GM23338 (cell line): Measurements from ENCODE around the gene ADGRB3. TPM values are rescaled to one million over a fixed set of nuclear protein-coding genes. Genes with fewer than 3 reads are reported as not detected.

ENCODE experiments used
- ATAC-seq: fragments of 200-7000 bp; cut with Tn5 transposase; 3 replicates; pipeline ENCODE4 v1.9.1; 2020
- DNase-seq: peaks from one replicate; pipeline ENCODE4 v3.0.0-alpha.2; 2015; ENCODE audit warnings: low spot score
- H2AFZ ChIP-seq: fragments of 200-600 bp; sonication (generic); 2 replicates; pipeline ENCODE4 v1.8.0; 2016; ENCODE audit warnings: antibody characterized with exemption, mild to moderate bottlenecking, moderate library complexity
- H3F3A ChIP-seq: fragments of 200-600 bp; sonication (generic); replicated peaks from 2 replicates; pipeline ENCODE4 v1.8.0; 2017; ENCODE audit warnings: antibody characterized with exemption, mixed run types, low read depth
- H3K27ac ChIP-seq: fragments of 200-600 bp; sonication (generic); 2 replicates; pipeline ENCODE4 v1.6.1; 2016; ENCODE audit warnings: low read depth
- H3K27me3 ChIP-seq: fragments of 200-600 bp; sonication (generic); 2 replicates; pipeline ENCODE4 v1.8.0; 2016; ENCODE audit warnings: mild to moderate bottlenecking, mixed run types, moderate library complexity; ENCODE audit not compliant: insufficient read depth
- H3K36me3 ChIP-seq: fragments of 200-600 bp; sonication (generic); 2 replicates; pipeline ENCODE4 v1.8.0; 2016; ENCODE audit warnings: mild to moderate bottlenecking; ENCODE audit not compliant: insufficient read depth
- H3K4me1 ChIP-seq: fragments of 200-600 bp; sonication (generic); 2 replicates; pipeline ENCODE4 v1.8.0; 2016; ENCODE audit warnings: mild to moderate bottlenecking, moderate library complexity; ENCODE audit not compliant: insufficient read depth
- H3K4me2 ChIP-seq: fragments of 200-600 bp; sonication (generic); 2 replicates; pipeline ENCODE4 v1.7.1; 2017; ENCODE audit warnings: mixed run types
- H3K4me3 ChIP-seq: fragments of 200-600 bp; sonication (generic); 2 replicates; pipeline ENCODE4 v1.6.1; 2016; ENCODE audit warnings: mixed run types
- H3K79me2 ChIP-seq: fragments of 200-600 bp; sonication (generic); replicated peaks from 2 replicates; pipeline ENCODE4 v1.8.0; 2017; ENCODE audit warnings: mild to moderate bottlenecking; ENCODE audit not compliant: insufficient read depth
- H3K9me2 ChIP-seq: fragments of 200-600 bp; sonication (generic); 2 replicates; pipeline ENCODE4 v1.8.0; 2017; ENCODE audit not compliant: insufficient read depth
- H4K20me1 ChIP-seq: fragments of 200-600 bp; sonication (generic); replicated peaks from 2 replicates; pipeline ENCODE4 v1.8.0; 2017; ENCODE audit warnings: mild to moderate bottlenecking; ENCODE audit not compliant: insufficient read depth
- H3K27ac Mint-ChIP-seq: 2 replicates; pipeline ENCODE4 v1.8.0; 2020; ENCODE audit warnings: inconsistent platforms, mild to moderate bottlenecking, moderate library complexity, mixed read lengths
- H3K27me3 Mint-ChIP-seq: 3 replicates; pipeline ENCODE4 v1.8.0; 2022; ENCODE audit warnings: low read depth, mild to moderate bottlenecking, moderate library complexity, mixed read lengths, inconsistent platforms; ENCODE audit not compliant: insufficient read depth, poor library complexity
- H3K36me3 Mint-ChIP-seq: 3 replicates; pipeline ENCODE4 v1.8.0; 2021; ENCODE audit warnings: low read depth, mild to moderate bottlenecking, inconsistent platforms, moderate library complexity, mixed read lengths
- H3K4me1 Mint-ChIP-seq: 3 replicates; pipeline ENCODE4 v1.8.0; 2020; ENCODE audit warnings: mild to moderate bottlenecking, inconsistent platforms, mixed read lengths
- H3K4me3 Mint-ChIP-seq: 3 replicates; pipeline ENCODE4 v1.8.0; 2021; ENCODE audit warnings: moderate library complexity, mild to moderate bottlenecking, inconsistent platforms, mixed read lengths
- H3K9me3 Mint-ChIP-seq: 3 replicates; pipeline ENCODE4 v1.8.0; 2020; ENCODE audit warnings: moderate library complexity, mild to moderate bottlenecking, inconsistent platforms, mixed read lengths
- CREB1 ChIP-seq: fragments of 250-450 bp; sonication (Bioruptor Pico); IDR thresholded peaks from 2 replicates; pipeline ENCODE4 v1.5.0; 2020; ENCODE audit warnings: low read depth, mild to moderate bottlenecking, moderate library complexity
- CTCF ChIP-seq, 2 experiments: fragments of 200-600 bp in 1 of 2; sonication (generic) in 1 of 2; conservative IDR thresholded peaks; 2 replicates each; pipeline versions ENCODE4 v1.5.1 to v1.6.1; 2016 to 2017; ENCODE audit warnings: antibody characterized with exemption in 2 of 2, low read depth in 2 of 2, mild to moderate bottlenecking in 2 of 2, moderate library complexity in 1 of 2
- EZH2 ChIP-seq: fragments of 200-600 bp; sonication (generic); IDR thresholded peaks from one replicate; pipeline ENCODE4 v1.8.0; 2017; ENCODE audit warnings: antibody characterized with exemption, mild to moderate bottlenecking, low read depth; ENCODE audit not compliant: unreplicated experiment
- JUNB ChIP-seq: IDR thresholded peaks from one replicate; pipeline ENCODE4 v1.6.1; 2016; ENCODE audit warnings: antibody characterized with exemption; ENCODE audit not compliant: unreplicated experiment
- NANOG ChIP-seq: IDR thresholded peaks from 2 replicates; pipeline ENCODE4 v1.6.1; 2016; ENCODE audit warnings: antibody characterized with exemption, borderline replicate concordance
- POLR2AphosphoS5 ChIP-seq: IDR thresholded peaks from 2 replicates; pipeline ENCODE4 v1.6.1; 2016; ENCODE audit warnings: antibody characterized with exemption, low read depth
- STAT1 ChIP-seq: IDR thresholded peaks from one replicate; pipeline ENCODE4 v1.6.1; 2016; ENCODE audit warnings: antibody characterized with exemption; ENCODE audit not compliant: unreplicated experiment
- ZNF114 ChIP-seq: fragments of 250-450 bp; sonication (Bioruptor Pico); IDR thresholded peaks from 2 replicates; pipeline ENCODE4 v1.5.0; 2020; ENCODE audit warnings: mild to moderate bottlenecking, moderate library complexity
- ZNF331 ChIP-seq: fragments of 250-450 bp; sonication (Bioruptor Pico); IDR thresholded peaks from 2 replicates; pipeline ENCODE4 v1.5.0; 2020; ENCODE audit warnings: low read depth, mild to moderate bottlenecking, moderate library complexity
- polyA plus RNA-seq: library from polyadenylated mRNA; unstranded; fragments of >200 nt; fragmentation: Nextera tagmentation; extraction: Ambion mirVana; gene quantifications from 2 replicates; pipeline ENCODE4 v1.2.1, GENCODE V29; 2016
- total RNA-seq: library from RNA; depleted of rRNA; stranded (reverse); fragments of >200 nt; shearing (Covaris generic); gene quantifications from 2 replicates; pipeline ENCODE4 v1.2.3, GENCODE V29; 2014
- TF ChIP-seq, protein P1 (sequence below): IDR thresholded peaks from one replicate; pipeline ENCODE4 v1.6.1; 2018; ENCODE audit warnings: antibody characterized with exemption; ENCODE audit not compliant: unreplicated experiment
- TF ChIP-seq, protein P2 (sequence below): IDR thresholded peaks from 2 replicates; pipeline ENCODE4 v1.6.1; 2016; ENCODE audit warnings: antibody characterized with exemption

Gene ADGRB3
- total and polyA plus RNA-seq, 2 experiments from 2014 or later = 0.92 to 4.0 TPM

- Histone ChIP-seq H4K20me1 (no peaks in the 10 kb centered on the region), H3K36me3 (no peaks in the 10 kb centered on the region), H2AFZ (no peak overlapping the region), H3K4me3 (no peak overlapping the region), H3K27ac (no peak overlapping the region), H3K9me2 (no peaks in the 10 kb centered on the region), H3K4me2 (no peak overlapping the region), H3K79me2 (no peaks in the 10 kb centered on the region), H3K4me1 (no peaks in the 10 kb centered on the region), H3K27me3 (no peaks in the 10 kb centered on the region), H3F3A (no peaks in the 10 kb centered on the region)
- Mint-ChIP-seq H3K36me3 (0 out of 3 replicates have a peak, but pooled peaks cover under 1% of the 10 kb centered on the region), H3K4me1 (no peaks in the 10 kb centered on the region; the same call in 2 of the 3 replicates), H3K27me3 (peaks cover 3% of the 10 kb centered on the region), H3K4me3 (no peak overlapping the region), H3K27ac (no peak overlapping the region), H3K9me3 (peaks cover 2% of the 10 kb centered on the region)
- DNase-seq (no peak), ATAC-seq (no peak)
- TF ChIP-seq, protein P1, sequence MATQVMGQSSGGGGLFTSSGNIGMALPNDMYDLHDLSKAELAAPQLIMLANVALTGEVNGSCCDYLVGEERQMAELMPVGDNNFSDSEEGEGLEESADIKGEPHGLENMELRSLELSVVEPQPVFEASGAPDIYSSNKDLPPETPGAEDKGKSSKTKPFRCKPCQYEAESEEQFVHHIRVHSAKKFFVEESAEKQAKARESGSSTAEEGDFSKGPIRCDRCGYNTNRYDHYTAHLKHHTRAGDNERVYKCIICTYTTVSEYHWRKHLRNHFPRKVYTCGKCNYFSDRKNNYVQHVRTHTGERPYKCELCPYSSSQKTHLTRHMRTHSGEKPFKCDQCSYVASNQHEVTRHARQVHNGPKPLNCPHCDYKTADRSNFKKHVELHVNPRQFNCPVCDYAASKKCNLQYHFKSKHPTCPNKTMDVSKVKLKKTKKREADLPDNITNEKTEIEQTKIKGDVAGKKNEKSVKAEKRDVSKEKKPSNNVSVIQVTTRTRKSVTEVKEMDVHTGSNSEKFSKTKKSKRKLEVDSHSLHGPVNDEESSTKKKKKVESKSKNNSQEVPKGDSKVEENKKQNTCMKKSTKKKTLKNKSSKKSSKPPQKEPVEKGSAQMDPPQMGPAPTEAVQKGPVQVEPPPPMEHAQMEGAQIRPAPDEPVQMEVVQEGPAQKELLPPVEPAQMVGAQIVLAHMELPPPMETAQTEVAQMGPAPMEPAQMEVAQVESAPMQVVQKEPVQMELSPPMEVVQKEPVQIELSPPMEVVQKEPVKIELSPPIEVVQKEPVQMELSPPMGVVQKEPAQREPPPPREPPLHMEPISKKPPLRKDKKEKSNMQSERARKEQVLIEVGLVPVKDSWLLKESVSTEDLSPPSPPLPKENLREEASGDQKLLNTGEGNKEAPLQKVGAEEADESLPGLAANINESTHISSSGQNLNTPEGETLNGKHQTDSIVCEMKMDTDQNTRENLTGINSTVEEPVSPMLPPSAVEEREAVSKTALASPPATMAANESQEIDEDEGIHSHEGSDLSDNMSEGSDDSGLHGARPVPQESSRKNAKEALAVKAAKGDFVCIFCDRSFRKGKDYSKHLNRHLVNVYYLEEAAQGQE = no peak
- no peak for TF ChIP-seq CTCF (conservative IDR thresholded peaks at IDR 0.05; ENCODE audit: low read depth in 2 of 2)
- TF ChIP-seq STAT1 = no peak
- no peak for TF ChIP-seq POLR2AphosphoS5
- TF ChIP-seq CREB1 (CRISPR knock-in tag) = no peak
- no peak for TF ChIP-seq EZH2
- no peak for TF ChIP-seq JUNB
- TF ChIP-seq NANOG = no peak
These were observed 260.8 kb downstream of the ADGRB3 start for GRCh38 chr6:68895929-68896328.

- Histone ChIP-seq H4K20me1 (no peaks in the 10 kb centered on the region), H3K79me2 (no peaks in the 10 kb centered on the region), H3K4me1 (no peaks in the 10 kb centered on the region), H3K36me3 (no peaks in the 10 kb centered on the region), H3K9me2 (no peaks in the 10 kb centered on the region), H2AFZ (no peak overlapping the region), H3K27me3 (no peaks in the 10 kb centered on the region), H3F3A (no peaks in the 10 kb centered on the region), H3K4me3 (no peak overlapping the region), H3K4me2 (no peak overlapping the region), H3K27ac (no peak overlapping the region)
- H3K4me3 Mint-ChIP-seq = no peak overlapping the region
- H3K36me3 Mint-ChIP-seq = no peaks in the 10 kb centered on the region
- no peak for DNase-seq
- H3K27me3 Mint-ChIP-seq = peaks cover 3% of the 10 kb centered on the region
- no peak overlapping the region for H3K27ac Mint-ChIP-seq
- no peaks in the 10 kb centered on the region for H3K9me3 Mint-ChIP-seq
- H3K4me1 Mint-ChIP-seq = no peaks in the 10 kb centered on the region; the same call in 2 of the 3 replicates
- no peak for ATAC-seq
- TF ChIP-seq CREB1 (CRISPR knock-in tag) = no peak
- TF ChIP-seq JUNB = no peak
- TF ChIP-seq NANOG = no peak
- no peak for TF ChIP-seq POLR2AphosphoS5
- TF ChIP-seq STAT1 = no peak
- no peak for TF ChIP-seq ZNF114
- TF ChIP-seq, protein P2, sequence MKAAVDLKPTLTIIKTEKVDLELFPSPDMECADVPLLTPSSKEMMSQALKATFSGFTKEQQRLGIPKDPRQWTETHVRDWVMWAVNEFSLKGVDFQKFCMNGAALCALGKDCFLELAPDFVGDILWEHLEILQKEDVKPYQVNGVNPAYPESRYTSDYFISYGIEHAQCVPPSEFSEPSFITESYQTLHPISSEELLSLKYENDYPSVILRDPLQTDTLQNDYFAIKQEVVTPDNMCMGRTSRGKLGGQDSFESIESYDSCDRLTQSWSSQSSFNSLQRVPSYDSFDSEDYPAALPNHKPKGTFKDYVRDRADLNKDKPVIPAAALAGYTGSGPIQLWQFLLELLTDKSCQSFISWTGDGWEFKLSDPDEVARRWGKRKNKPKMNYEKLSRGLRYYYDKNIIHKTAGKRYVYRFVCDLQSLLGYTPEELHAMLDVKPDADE = no peak
- TF ChIP-seq, protein P1 = no peak
- TF ChIP-seq EZH2 = no peak
- no peak for TF ChIP-seq ZNF331 (CRISPR knock-in tag)
- no peak for TF ChIP-seq CTCF (conservative IDR thresholded peaks at IDR 0.05; ENCODE audit: low read depth in 2 of 2)
These were observed 266.0 kb downstream of the ADGRB3 start for GRCh38 chr6:68901044-68901443.
